ENCODE data around the gene ITPKC.

The ITPKC gene

GRCh38 chr19:40690693-40691420, 26.1 kb upstream of the ITPKC start:
- peak; percentile 90 for DNase-seq

GRCh38 chr19:40691421-40692211, 25.3 kb upstream of the ITPKC start:
- peak; percentile 6 for DNase-seq

- DNase-seq: no peak
Measured at GRCh38 chr19:40692212-40692551, 24.7 kb upstream of the ITPKC start.

DNA sequence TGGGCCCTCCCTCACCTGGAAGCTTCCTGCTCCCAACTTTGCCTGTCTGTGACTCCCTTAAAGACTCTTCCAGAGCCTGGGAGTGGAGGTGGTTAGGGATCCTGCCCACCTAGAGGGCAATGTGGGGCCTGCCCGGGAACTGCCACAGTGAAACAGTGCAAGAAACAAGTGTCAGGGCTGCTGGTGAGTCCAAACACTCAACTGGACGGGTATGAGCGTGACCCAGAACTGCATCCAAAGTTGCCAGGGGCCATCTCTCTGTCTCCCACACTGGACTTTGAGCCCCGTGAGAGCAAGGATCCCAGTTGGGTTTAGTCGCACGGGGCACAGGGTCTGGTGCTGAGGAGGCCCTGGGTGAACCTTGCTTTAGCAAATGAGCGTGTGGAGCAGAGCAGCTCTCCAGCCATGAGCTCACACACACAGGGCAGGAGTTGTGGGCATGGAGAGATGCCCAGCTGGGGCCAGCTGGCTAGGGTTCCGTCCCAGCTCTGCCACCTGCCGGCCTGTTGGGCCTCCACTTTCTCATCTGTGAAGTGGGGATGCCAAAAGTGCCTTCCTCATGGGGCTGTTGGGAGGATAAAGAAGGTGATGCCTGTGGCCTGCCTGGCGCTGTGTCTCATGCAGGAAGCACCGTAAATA, 23.6 kb upstream of the ITPKC start:
- DNase-seq: no peak

DNA sequence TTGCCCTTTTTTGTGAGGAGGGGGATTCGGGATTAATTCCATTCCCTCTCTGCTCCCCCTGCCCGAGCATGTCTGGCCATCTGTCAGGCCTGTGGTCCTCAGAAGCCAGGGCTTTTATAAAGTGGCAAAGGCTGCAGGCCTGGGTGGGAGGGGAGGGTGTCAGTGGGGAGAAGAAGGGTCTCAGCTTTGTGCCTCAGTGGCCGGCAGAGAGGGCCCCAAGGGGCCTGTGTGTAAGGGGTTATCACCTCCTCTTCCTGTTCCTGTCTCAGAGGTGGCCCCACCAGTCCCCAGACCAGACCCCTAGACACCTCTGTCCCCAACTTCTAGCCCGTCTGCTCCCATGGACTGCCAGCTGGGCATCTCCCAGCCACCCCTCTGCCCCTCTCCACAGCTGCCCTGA, 23.0 kb upstream of the ITPKC start:
- no peak for DNase-seq

DNA sequence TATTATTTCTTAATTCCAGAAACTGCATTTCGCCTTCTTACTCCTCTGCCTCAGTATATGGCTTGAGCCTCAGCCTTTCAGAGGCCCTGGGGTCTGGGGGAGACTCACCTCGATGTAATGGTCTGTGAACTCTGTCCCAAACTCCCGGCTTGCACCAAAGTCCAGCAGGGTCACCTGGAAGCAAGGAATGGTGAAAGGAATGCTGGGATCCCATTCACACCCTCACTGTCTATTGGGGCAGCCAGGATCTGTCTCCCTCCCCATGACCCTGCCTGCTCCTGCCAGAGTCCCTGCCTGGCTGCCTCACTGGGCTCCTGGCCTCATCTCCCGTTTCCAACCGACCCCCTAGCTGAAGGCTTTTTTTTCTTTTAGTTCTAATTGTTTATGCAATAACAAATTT, 21.0 kb upstream of the ITPKC start:
- no peak for DNase-seq

DNA sequence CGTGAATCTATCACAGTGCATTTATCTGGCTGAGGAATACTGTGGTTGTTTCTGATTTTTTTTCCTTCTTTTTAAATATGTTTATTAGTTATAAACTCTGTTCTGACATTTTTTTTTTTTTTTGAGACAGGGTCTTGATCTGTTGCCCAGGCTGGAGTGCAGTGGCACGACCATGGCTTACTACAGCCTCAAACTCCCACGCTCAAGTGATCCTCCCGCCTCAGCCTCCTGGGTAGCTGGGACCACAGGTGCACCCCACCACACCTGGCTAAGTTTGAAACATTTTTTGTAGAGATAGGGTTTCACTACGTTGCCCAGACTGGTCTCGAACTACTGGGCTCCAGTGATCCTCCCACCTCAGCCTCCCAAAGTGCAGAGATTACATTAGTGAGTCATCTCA, 19.9 kb upstream of the ITPKC start:
- no peak for DNase-seq

DNA sequence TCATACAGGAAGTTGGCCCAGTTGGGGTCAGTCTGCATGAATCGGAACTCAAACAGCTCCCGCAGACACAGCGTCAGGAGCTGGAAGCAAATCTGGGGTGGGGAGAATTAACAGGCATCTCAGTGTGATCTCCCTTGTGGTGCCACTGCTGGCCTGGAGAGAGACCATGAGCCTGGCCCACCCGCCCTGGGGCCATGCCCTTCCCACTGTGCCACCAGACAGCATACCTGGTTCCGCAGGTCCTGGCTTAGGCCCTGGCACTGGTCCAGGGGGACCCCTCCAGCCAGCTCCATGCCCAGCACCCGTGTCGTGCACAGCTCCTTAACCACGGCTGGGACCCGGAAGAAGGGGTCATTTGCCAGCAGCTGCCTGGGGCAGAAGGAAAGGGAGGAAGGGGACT, 16.8 kb upstream of the ITPKC start:
- DNase-seq: no peak

DNA sequence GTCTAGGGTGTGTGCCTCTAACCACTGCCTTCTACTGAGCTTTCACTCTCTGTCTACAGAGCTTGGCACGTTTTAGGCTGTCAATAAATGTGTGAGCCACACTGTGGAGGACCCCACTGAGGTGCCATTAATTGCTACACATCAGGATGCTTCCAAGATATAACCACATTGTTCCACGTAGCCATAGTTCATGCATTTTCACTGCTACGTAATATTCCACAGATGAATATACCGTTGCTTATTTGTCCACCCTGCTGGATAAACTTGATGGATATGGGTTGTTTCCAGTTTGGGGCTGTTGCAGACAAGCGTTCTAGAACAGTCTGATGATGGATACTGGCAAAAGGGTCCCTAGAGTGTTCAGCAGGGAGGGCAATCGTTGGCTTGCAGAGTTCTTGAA, 15.2 kb upstream of the ITPKC start:
- DNase-seq: no peak

GRCh38 chr19:40702337-40703012, 14.4 kb upstream of the ITPKC start:
- DNase-seq: no peak

GRCh38 chr19:40703029-40703755, 13.7 kb upstream of the ITPKC start:
- no peak for DNase-seq

DNA sequence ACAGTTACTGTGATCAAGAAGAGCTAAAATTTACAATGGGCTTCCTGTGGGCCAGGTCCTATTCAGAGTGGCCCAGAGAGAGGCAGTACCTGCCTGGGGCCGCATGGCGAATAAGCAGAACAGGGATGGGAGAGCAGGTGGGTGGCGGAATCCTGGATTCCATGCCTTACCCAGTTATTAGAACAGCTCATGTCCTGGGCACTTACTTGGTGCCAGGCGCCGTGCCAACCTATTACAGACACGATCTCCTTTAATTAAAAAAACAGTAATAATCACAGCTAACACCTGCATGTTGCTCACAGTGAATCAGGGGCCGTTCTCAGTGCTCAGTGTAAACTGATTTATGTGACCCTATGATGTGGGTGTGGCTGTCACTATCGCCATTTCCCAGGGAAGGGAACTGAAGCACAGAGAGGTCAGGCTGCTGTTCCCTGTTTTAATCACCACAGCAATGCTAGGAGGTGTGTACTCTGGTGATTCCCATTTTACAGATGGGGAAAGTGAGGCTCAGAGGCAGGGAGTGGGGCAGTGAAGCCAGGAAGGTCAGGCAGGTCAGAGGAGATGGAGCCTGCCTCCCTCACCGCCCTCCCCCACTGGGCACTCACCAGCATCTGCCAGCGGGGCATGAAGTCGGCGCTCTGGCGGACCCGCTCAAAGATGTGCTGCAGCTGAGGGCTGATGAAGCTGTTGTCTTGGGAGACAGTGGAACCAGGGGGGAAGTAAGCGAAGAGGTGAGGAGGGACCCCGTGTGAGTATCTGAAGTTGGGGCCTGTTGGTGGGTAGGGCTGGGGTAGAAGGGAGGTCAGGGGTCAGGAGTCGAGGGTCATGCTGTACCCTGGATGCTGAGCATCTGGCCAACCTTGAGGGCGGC, 12.2 kb upstream of the ITPKC start:
- DNase-seq: no peak

- DNase-seq: no peak
Measured at GRCh38 chr19:40705362-40705651, 11.6 kb upstream of the ITPKC start.

GRCh38 chr19:40705950-40706619, 10.8 kb upstream of the ITPKC start:
- DNase-seq: no peak

DNA sequence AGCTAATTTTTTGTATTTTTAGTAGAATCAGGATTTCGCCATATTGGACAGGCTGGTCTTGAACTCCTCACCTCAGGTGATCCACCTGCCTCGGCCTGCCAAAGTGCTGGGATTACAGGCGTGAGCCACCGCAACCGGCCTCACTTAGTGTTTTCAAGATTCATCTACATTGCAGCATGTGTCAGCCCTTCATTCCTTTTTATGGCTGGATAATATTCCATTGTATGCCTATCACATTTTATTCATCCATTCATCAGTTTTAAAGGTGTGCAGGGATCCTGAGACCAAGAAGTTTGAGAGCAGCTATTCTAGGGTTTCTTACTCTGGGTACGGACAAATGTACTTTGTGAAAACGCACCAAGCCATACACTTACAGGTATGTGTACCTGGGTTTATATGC, 9.3 kb upstream of the ITPKC start:
- DNase-seq: no peak

GRCh38 chr19:40709817-40710216, 7.1 kb upstream of the ITPKC start:
- DNase-seq: no peak

- DNase-seq: no peak
Measured at GRCh38 chr19:40713939-40714338, 3.0 kb upstream of the ITPKC start.

DNA sequence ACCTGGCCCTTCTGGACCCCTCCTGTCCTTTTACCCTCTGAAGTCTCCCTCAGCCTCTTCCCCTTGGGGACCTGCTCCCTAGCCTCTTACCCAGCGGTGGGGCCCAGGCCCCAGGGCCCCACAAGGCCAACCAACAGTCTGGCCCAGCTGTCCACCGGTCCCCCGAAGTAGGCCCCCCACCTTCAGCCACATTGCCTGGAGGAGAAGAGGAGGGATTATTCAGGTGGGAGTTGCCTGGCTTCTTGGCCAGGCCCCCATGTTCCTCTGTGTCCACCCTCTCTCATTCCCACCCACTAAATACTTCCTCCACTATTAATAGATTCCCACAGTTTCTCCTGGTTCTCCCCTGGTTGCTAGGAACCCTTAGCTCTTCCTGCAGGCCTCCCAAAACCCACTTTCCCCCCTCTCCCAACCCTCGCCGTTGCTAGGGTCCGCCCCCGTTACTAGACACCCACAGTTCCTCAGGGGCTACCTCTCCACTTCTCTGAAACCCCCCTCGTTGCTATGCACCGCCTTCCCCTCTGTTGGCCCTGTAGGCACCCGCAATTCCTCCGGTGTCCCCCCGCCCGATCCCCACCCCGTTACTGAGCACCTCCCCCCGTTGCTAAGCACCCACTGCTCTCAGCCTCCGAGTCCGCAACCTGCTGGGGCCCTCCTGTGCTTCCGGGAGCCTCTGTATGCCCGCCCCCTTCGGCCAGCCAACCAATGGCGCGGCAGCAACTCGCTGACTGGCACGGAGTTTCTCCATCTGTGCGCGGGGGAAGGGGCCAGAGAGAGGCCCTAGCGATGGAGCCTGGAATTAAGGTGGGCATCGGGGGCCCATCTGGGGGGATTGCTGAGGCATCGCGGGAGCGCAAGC, 2.2 kb upstream of the ITPKC start:
- peak; percentile 93 for DNase-seq

DNA sequence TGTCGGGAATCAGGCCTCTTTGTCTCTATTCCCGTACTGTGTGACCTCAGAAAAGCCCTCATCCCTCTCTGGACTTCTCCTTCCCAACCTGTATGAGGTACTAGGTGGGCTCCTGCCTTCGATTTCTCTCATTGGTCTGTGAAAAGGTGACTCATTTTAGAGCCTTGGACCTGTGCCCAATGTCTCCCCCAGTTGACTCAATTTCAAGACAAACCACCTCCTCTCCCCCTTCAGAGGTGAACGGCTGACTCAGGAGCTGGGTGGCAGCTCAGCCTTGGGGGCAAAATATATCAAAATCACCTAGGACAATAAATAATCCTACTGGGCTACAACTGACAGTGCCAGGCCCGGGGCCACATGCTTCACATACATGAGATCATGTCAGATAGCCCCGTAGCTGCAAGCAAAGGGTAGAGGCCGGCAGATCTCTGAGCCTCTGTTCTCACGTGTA, 856 bp upstream of the ITPKC start:
- DNase-seq: peak; percentile 65

DNA sequence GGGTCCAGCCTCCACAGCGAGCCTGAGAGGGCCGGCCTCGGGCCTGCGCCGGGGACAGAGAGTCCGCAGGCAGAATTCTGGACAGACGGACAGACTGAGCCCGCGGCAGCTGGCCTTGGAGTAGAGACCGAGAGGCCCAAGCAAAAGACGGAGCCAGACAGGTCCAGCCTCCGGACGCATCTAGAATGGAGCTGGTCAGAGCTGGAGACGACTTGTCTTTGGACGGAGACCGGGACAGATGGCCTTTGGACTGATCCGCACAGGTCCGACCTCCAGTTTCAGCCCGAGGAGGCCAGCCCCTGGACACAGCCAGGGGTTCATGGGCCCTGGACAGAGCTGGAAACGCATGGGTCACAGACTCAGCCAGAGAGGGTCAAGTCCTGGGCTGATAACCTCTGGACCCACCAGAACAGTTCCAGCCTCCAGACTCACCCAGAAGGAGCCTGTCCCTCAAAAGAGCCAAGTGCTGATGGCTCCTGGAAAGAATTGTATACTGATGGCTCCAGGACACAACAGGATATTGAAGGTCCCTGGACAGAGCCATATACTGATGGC, 490 bp downstream of the ITPKC start:
- no peak for DNase-seq

All from stimulated activated CD4-positive, alpha-beta T cell treated with anti-CD3 and anti-CD28 coated beads, Interleukin-4, amount 100 ng/mL, for 1 hour (primary cell).